SK-N-SH (cell line): ENCODE data around the gene SUSD3. TPM values are rescaled to one million over a fixed set of nuclear protein-coding genes. Genes with fewer than 3 reads are reported as not detected.

Experiments
- CTCF ChIA-PET: fragments of 300-600, 350-600 bp; formaldehyde crosslinking; extraction: SDS; loops from one replicate; lab custom pipeline; 2021; lab: Yijun Ruan, JAX
- POLR2A ChIA-PET: fragments of 350-600 bp; sonication (Branson Sonifier 250); formaldehyde crosslinking; extraction: SDS; loops from one replicate; lab custom pipeline; 2020; ENCODE audit warnings: antibody characterized with exemption, inconsistent platforms; lab: Yijun Ruan, JAX
- DNase-seq: peaks from one replicate; pipeline ENCODE4 v3.0.0; 2012
- H2AFZ ChIP-seq: fragments of 200-600 bp; sonication (generic); 2 replicates; pipeline ENCODE4 v1.8.1; 2016; ENCODE audit warnings: antibody characterized with exemption, mild to moderate bottlenecking, low read depth
- H3F3A ChIP-seq: fragments of 200-600 bp; sonication (generic); replicated peaks from 2 replicates; pipeline ENCODE3; 2016; ENCODE audit warnings: antibody characterized with exemption, mild to moderate bottlenecking; ENCODE audit not compliant: insufficient read depth
- H3K27ac ChIP-seq, 2 experiments: fragments of 200-500 bp in 1 of 2; fragments of 200-600 bp in 1 of 2; sonication (Bioruptor generic) in 1 of 2; sonication (generic), shearing (Covaris generic) in 1 of 2; 2 replicates each; pipeline versions ENCODE4 v1.5.1 to v1.6.1; 2014 to 2016; ENCODE audit warnings: low read depth in 2 of 2, inconsistent platforms in 1 of 2, low read length in 1 of 2, mild to moderate bottlenecking in 1 of 2, mixed read lengths in 1 of 2
- H3K27me3 ChIP-seq: fragments of 200-600 bp; sonication (generic), shearing (Covaris generic); 2 replicates; pipeline ENCODE4 v1.6.1; 2016; ENCODE audit warnings: mixed run types; ENCODE audit not compliant: insufficient read depth
- H3K36me3 ChIP-seq, 2 experiments: fragments of 200-500 bp in 1 of 2; fragments of 200-600 bp in 1 of 2; sonication (Bioruptor generic) in 1 of 2; sonication (generic) in 1 of 2; replicated peaks in 1 of 2; 2 replicates each; pipeline versions ENCODE3 to v1.5.1; 2014 to 2016; ENCODE audit warnings: low read length in 1 of 2, mild to moderate bottlenecking in 1 of 2; ENCODE audit not compliant: insufficient read depth in 2 of 2, control insufficient read depth in 1 of 2
- H3K4me1 ChIP-seq, 2 experiments: fragments of 200-500 bp in 1 of 2; fragments of 200-600 bp in 1 of 2; sonication (Bioruptor generic) in 1 of 2; sonication (generic), shearing (Covaris generic) in 1 of 2; 2 replicates each; pipeline versions ENCODE4 v1.5.1 to v1.6.1; 2014 to 2016; ENCODE audit warnings: low read depth in 1 of 2, low read length in 1 of 2, mixed run types in 1 of 2; ENCODE audit not compliant: insufficient read depth in 2 of 2, control insufficient read depth in 1 of 2
- H3K4me2 ChIP-seq: fragments of 200-600 bp; sonication (generic), shearing (Covaris generic); 2 replicates; pipeline ENCODE4 v1.6.1; 2017; ENCODE audit warnings: mixed run types
- H3K4me3 ChIP-seq, 2 experiments: fragments of 200-500 bp in 1 of 2; fragments of 200-600 bp in 1 of 2; sonication (Bioruptor generic) in 1 of 2; sonication (generic), shearing (Covaris generic) in 1 of 2; 2 replicates each; pipeline versions ENCODE4 v1.5.1 to v1.8.1; 2014 to 2016; ENCODE audit warnings: low read depth in 2 of 2, inconsistent platforms in 1 of 2, low read length in 1 of 2, mild to moderate bottlenecking in 1 of 2, mixed read lengths in 1 of 2, moderate library complexity in 1 of 2
- H3K79me2 ChIP-seq: fragments of 200-600 bp; sonication (generic); 2 replicates; pipeline ENCODE4 v1.8.1; 2017; ENCODE audit warnings: mild to moderate bottlenecking; ENCODE audit not compliant: insufficient read depth
- H3K9ac ChIP-seq: fragments of 200-600 bp; sonication (generic); 2 replicates; pipeline ENCODE4 v1.6.1; 2017; ENCODE audit warnings: mixed run types
- H3K9me2 ChIP-seq: fragments of 200-600 bp; sonication (generic); 2 replicates; pipeline ENCODE4 v1.6.1; 2017; ENCODE audit warnings: mixed run types
- H3K9me3 ChIP-seq: fragments of 200-600 bp; sonication (generic); 2 replicates; pipeline ENCODE4 v1.6.1; 2017; ENCODE audit warnings: mixed run types, mild to moderate bottlenecking, moderate library complexity
- H4K20me1 ChIP-seq: fragments of 200-600 bp; sonication (generic); 2 replicates; pipeline ENCODE4 v1.6.1; 2017; ENCODE audit warnings: mild to moderate bottlenecking, mixed run types; ENCODE audit not compliant: insufficient read depth
- CHD2 ChIP-seq: fragments of 150-350 bp; IDR thresholded peaks from 2 replicates; pipeline ENCODE4 v1.6.1; 2018; ENCODE audit warnings: low read length; ENCODE audit not compliant: partially characterized antibody
- JUND ChIP-seq: IDR thresholded peaks from 2 replicates; pipeline ENCODE4 v1.4.0; 2012
- NFIC ChIP-seq: IDR thresholded peaks from 2 replicates; pipeline ENCODE4 v1.4.0; 2012; ENCODE audit warnings: borderline replicate concordance
- RFX5 ChIP-seq: IDR thresholded peaks from 2 replicates; pipeline ENCODE4 v1.6.1; 2012; ENCODE audit warnings: mild to moderate bottlenecking, improper control_type of control experiment, low read length
- WGBS: methylation state at CpG from one replicate; pipeline ENCODE4 v1.1.6; 2017; ENCODE audit warnings: low lambda C conversion rate; 5-methylcytosine and 5-hydroxymethylcytosine counted together
- polyA plus RNA-seq, 3 experiments: library from polyadenylated mRNA; depleted of rRNA; stranded (reverse); fragments of >200 nt; gene quantifications; 2 replicates each; pipeline ENCODE4 v1.2.3, GENCODE V29; 2012
- TF ChIP-seq, protein P1 (sequence below): IDR thresholded peaks from 2 replicates; pipeline ENCODE4 v1.6.1; 2012; ENCODE audit warnings: mild to moderate bottlenecking, low read depth, low read length, moderate library complexity
- TF ChIP-seq, protein P2 (sequence below): fragments of 150-350 bp; IDR thresholded peaks from 2 replicates; pipeline ENCODE4 v1.6.1; 2017; ENCODE audit warnings: antibody characterized with exemption, low read length, low read depth, borderline replicate concordance

The SUSD3 gene
- polyA plus RNA-seq, 1 of the 3 experiments (the other 2 are of a cell fraction): 0.49 TPM

DNA sequence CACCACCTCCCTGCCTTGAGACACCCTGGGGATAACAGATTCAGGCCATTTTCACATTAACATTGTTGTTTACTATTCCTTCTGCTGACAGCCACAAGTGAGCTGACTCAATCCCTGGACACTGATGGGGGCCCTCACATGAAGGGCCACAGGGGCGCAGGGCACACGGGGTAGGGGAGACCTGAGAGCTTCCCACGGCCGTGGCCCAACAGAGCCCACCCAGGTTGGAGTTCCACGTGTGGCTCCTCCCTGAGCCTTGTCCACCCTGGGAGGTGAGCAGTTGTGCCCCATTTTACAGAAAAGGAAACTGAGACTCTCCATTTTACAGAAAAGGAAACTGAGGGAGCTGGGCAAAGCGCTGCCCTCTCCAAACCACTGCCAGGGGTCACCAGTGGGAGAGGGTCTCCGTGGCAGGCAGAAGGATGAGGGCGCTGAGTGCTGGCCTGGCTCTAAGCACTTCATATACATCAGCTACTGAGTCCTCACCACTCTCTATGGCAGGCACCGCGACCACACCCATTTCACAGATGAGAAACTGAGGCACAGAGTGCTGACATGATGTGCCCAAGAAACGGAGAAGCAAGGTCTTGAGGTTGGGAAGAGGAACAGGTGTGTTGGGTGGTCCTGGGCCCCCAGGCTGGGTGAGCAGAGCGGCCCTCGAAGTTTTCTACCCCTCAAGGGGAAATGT, 73.2 kb downstream of the SUSD3 start:
- no peak overlapping the region for H3K4me3 ChIP-seq
- H3K9me2 ChIP-seq: no peaks in the 10 kb centered on the region
- peaks cover 4% of the 10 kb centered on the region for H3F3A ChIP-seq
- H3K4me1 ChIP-seq: peaks cover 8 to 71% of the 10 kb centered on the region in 2 experiments; a peak in 3 of 4 replicates
- 0 out of 2 replicates have a peak, but pooled peaks cover 7% of the 10 kb centered on the region for H4K20me1 ChIP-seq
- H3K27me3 ChIP-seq: no peaks in the 10 kb centered on the region
- no peak overlapping the region for H3K9ac ChIP-seq
- H3K4me2 ChIP-seq: no peak overlapping the region
- H3K27ac ChIP-seq: peak overlapping the region in 1 of 2 experiments; percentile 40; a peak in 1 of 4 replicates
- peaks cover 0 to 2% of the 10 kb centered on the region in 2 experiments for H3K36me3 ChIP-seq
- ChIA-PET POLR2A (no interaction called here), CTCF (interaction anchor here (1.1 to 2.2 kb wide), 2 partner anchors 10 to 23 kb away, joined by 4 to 6 read pairs; no protein-coding TSS in a partner anchor)
- WGBS: 98% methylated on average over 11 of the region's 13 CpGs
- H3K9me3 ChIP-seq: no peaks in the 10 kb centered on the region
- H3K79me2 ChIP-seq: peaks cover 23% of the 10 kb centered on the region; the same call in 1 of the 2 replicates
- no peak for DNase-seq
- TF ChIP-seq CHD2 (no peak), NFIC (no peak), JUND (no peak), RFX5 (no peak)
- TF ChIP-seq, protein P1, sequence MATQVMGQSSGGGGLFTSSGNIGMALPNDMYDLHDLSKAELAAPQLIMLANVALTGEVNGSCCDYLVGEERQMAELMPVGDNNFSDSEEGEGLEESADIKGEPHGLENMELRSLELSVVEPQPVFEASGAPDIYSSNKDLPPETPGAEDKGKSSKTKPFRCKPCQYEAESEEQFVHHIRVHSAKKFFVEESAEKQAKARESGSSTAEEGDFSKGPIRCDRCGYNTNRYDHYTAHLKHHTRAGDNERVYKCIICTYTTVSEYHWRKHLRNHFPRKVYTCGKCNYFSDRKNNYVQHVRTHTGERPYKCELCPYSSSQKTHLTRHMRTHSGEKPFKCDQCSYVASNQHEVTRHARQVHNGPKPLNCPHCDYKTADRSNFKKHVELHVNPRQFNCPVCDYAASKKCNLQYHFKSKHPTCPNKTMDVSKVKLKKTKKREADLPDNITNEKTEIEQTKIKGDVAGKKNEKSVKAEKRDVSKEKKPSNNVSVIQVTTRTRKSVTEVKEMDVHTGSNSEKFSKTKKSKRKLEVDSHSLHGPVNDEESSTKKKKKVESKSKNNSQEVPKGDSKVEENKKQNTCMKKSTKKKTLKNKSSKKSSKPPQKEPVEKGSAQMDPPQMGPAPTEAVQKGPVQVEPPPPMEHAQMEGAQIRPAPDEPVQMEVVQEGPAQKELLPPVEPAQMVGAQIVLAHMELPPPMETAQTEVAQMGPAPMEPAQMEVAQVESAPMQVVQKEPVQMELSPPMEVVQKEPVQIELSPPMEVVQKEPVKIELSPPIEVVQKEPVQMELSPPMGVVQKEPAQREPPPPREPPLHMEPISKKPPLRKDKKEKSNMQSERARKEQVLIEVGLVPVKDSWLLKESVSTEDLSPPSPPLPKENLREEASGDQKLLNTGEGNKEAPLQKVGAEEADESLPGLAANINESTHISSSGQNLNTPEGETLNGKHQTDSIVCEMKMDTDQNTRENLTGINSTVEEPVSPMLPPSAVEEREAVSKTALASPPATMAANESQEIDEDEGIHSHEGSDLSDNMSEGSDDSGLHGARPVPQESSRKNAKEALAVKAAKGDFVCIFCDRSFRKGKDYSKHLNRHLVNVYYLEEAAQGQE: no peak
- TF ChIP-seq, protein P2, sequence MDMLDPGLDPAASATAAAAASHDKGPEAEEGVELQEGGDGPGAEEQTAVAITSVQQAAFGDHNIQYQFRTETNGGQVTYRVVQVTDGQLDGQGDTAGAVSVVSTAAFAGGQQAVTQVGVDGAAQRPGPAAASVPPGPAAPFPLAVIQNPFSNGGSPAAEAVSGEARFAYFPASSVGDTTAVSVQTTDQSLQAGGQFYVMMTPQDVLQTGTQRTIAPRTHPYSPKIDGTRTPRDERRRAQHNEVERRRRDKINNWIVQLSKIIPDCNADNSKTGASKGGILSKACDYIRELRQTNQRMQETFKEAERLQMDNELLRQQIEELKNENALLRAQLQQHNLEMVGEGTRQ: no peak
- H2AFZ ChIP-seq: no peak overlapping the region

DNA sequence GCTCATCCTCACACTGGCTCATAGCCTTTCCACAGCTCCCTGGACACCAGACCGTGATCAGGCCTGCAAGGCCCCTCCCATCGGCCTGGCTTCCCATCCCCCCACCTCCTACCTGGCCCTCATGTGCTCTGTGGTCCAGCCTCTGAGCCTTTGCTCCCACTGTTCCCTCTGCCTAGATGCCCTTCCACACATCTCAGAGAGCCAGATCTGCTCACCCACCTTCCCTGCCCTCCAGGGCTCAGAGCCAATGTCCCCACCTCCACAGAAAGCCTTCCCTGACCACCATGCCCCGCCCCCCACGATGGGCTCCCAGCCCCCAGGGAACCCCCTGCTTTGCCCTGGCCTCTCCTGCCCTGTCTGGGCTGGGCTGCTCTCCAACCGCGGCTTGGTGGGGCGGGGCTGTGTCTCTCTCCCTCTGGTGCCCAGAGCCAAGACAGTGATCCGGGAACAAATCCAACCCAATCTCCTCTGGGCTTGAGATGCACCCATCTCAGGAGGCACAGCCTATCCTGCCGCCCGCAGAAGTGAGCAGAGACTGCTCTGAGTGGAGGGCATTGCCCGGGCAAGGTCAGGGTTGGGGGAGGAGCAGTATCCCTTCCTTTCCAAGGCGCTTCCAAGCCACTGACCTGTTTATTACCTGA, 73.9 kb downstream of the SUSD3 start:
- Histone ChIP-seq H3K27me3 (no peaks in the 10 kb centered on the region), H3K4me2 (peak overlapping the region; percentile 99), H3K27ac (peak overlapping the region in 1 of 2 experiments; percentile 82; a peak in 3 of 4 replicates), H3K4me3 (peak overlapping the region; percentile 83 to 92), H3K9me2 (no peaks in the 10 kb centered on the region), H3K4me1 (peaks cover 8 to 64% of the 10 kb centered on the region in 2 experiments; a peak in 3 of 4 replicates), H4K20me1 (0 out of 2 replicates have a peak, but pooled peaks cover 7% of the 10 kb centered on the region), H2AFZ (no peak overlapping the region), H3F3A (peaks cover 4% of the 10 kb centered on the region), H3K36me3 (peaks cover 0 to 2% of the 10 kb centered on the region in 2 experiments), H3K79me2 (peaks cover 23% of the 10 kb centered on the region; the same call in 1 of the 2 replicates), H3K9me3 (no peaks in the 10 kb centered on the region), H3K9ac (no peak overlapping the region)
- CTCF ChIA-PET: interaction anchor here (2.2 kb wide), 1 partner anchor 23 kb away, joined by 6 read pairs; no protein-coding TSS in a partner anchor
- no peak for DNase-seq
- WGBS: 51% methylated on average over 8 of the region's 12 CpGs
- TF ChIP-seq, protein P1: no peak
- TF ChIP-seq NFIC: peak; percentile 32; the same call in 1 of the 2 replicates
- POLR2A ChIA-PET: no interaction called here
